ENCODE measurements around the gene CUX1.

DNA sequence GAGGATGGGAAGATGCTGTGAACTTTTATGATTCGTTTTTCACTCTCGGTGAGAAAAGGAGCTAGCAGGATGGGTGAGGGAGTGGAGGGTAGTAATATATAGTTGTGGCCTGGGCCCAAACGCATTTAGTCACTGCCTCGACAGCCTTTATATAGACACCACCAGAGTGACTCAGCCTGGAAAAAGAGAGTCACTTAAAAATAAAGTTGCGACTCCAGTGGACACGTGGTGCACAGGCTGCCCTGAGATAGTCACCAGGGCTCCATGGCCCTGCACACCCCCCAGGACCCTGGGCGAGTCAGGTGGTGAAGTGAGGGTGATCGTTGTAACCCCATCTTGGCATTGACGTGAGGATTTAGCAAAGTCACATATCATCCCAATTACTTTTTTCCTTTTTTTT, 106.7 kb downstream of the CUX1 start:
- TF ChIP-seq, protein P1, sequence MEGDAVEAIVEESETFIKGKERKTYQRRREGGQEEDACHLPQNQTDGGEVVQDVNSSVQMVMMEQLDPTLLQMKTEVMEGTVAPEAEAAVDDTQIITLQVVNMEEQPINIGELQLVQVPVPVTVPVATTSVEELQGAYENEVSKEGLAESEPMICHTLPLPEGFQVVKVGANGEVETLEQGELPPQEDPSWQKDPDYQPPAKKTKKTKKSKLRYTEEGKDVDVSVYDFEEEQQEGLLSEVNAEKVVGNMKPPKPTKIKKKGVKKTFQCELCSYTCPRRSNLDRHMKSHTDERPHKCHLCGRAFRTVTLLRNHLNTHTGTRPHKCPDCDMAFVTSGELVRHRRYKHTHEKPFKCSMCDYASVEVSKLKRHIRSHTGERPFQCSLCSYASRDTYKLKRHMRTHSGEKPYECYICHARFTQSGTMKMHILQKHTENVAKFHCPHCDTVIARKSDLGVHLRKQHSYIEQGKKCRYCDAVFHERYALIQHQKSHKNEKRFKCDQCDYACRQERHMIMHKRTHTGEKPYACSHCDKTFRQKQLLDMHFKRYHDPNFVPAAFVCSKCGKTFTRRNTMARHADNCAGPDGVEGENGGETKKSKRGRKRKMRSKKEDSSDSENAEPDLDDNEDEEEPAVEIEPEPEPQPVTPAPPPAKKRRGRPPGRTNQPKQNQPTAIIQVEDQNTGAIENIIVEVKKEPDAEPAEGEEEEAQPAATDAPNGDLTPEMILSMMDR (IDR thresholded peaks at IDR 0.05): no peak
- TF ChIP-seq EP300 (IDR thresholded peaks at IDR 0.05): no peak
- TF ChIP-seq POLR2A (IDR thresholded peaks at IDR 0.05): no peak

Data from ovary (tissue), 3 donors.